OCI-M2 (cell line): Measurements from ENCODE around the gene NECTIN4.
"Not testable (repeated sequence)": the region's sequence is repeated elsewhere in the genome, so short reads cannot be mapped to it uniquely, and the experiment has no call there.

Source experiments
- DNase-seq: peaks from one replicate; lab custom pipeline; 2025; ENCODE audit not compliant: unreplicated experiment; lab: John Stamatoyannopoulos, UW

The NECTIN4 gene

GRCh38 chr1:161065681-161066080, 23.7 kb downstream of the NECTIN4 start:
- not testable (repeated sequence) for DNase-seq

GRCh38 chr1:161063936-161064335, 25.4 kb downstream of the NECTIN4 start:
- not testable (repeated sequence) for DNase-seq

GRCh38 chr1:161061419-161061818, 27.9 kb downstream of the NECTIN4 start:
- DNase-seq, result no peak

GRCh38 chr1:161059293-161059692, 30.1 kb downstream of the NECTIN4 start:
- no peak for DNase-seq

GRCh38 chr1:161054805-161055204, 34.6 kb downstream of the NECTIN4 start:
- no peak for DNase-seq

- no peak for DNase-seq
Observed at GRCh38 chr1:161054232-161054631, 35.1 kb downstream of the NECTIN4 start.

- no peak for DNase-seq
Observed at GRCh38 chr1:161052899-161053298, 36.5 kb downstream of the NECTIN4 start.

GRCh38 chr1:161051219-161051618, 38.1 kb downstream of the NECTIN4 start:
- no peak for DNase-seq

- no peak for DNase-seq
Observed at GRCh38 chr1:161048949-161049722, 40.2 kb downstream of the NECTIN4 start.

GRCh38 chr1:161047436-161048420, 41.6 kb downstream of the NECTIN4 start:
- DNase-seq, result no peak

- DNase-seq, result no peak
Observed at GRCh38 chr1:161046605-161047228, 42.6 kb downstream of the NECTIN4 start.

GRCh38 chr1:161045736-161046604, 43.4 kb downstream of the NECTIN4 start, which contains the start of gene USF1:
Gene USF1 (minus strand): TSS chr1:161045977. CDS start chr1:161043275, 2,702 bp downstream.
- DNase-seq, result peak; percentile 74

GRCh38 chr1:161044908-161045735, 44.2 kb downstream of the NECTIN4 start:
- no peak for DNase-seq

- DNase-seq, result no peak
Observed at GRCh38 chr1:161044535-161044907, 44.8 kb downstream of the NECTIN4 start.

- no peak for DNase-seq
Observed at GRCh38 chr1:161039546-161039945, 49.8 kb downstream of the NECTIN4 start.

- no peak for DNase-seq
Observed at GRCh38 chr1:161039154-161039545, 50.2 kb downstream of the NECTIN4 start.

- DNase-seq, result no peak
Observed at GRCh38 chr1:161038523-161039153, 50.7 kb downstream of the NECTIN4 start, which contains the start of gene TSTD1. Gene TSTD1 (minus strand): TSS chr1:161038964. CDS start chr1:161038889, 75 bp downstream.

GRCh38 chr1:161037661-161038522, 51.5 kb downstream of the NECTIN4 start:
- DNase-seq, result no peak
